GM12878 (cell line): ENCODE data around the gene POP5. TPM values are rescaled to one million over a fixed set of nuclear protein-coding genes. Genes with fewer than 3 reads are reported as not detected.
A peak's percentile ranks its signal among the peaks of the same experiment; 100 is the strongest.

Experiments used
- ATF7 ChIP-seq: fragments of 450-650 bp; IDR thresholded peaks from 2 replicates; pipeline ENCODE4 v1.6.1; 2016; ENCODE audit warnings: low read depth, mild to moderate bottlenecking
- BCL3 ChIP-seq: IDR thresholded peaks from 2 replicates; pipeline ENCODE4 v1.6.1; 2011; ENCODE audit warnings: borderline replicate concordance, low read depth, mild to moderate bottlenecking, moderate library complexity, low read length; ENCODE audit not compliant: insufficient read depth, poor library complexity, severe bottlenecking
- CHD1 ChIP-seq: IDR thresholded peaks from 2 replicates; pipeline ENCODE4 v1.6.1; 2012; ENCODE audit warnings: low read depth, low read length, improper control_type of control experiment
- CHD2 ChIP-seq: IDR thresholded peaks from 2 replicates; pipeline ENCODE4 v1.6.1; 2011; ENCODE audit warnings: low read depth, low read length, improper control_type of control experiment, borderline replicate concordance
- CUX1 ChIP-seq: IDR thresholded peaks from 2 replicates; pipeline ENCODE4 v1.6.1; 2012; ENCODE audit warnings: improper control_type of control experiment, low read depth, low read length; ENCODE audit not compliant: insufficient replicate concordance
- GATAD2B ChIP-seq: fragments of 450-650 bp; conservative IDR thresholded peaks from 2 replicates; pipeline ENCODE4 v1.6.1; 2017; ENCODE audit warnings: low read depth, mild to moderate bottlenecking, moderate library complexity
- HDAC2 ChIP-seq: fragments of 200-600 bp; sonication (generic); IDR thresholded peaks from 2 replicates; pipeline ENCODE4 v1.6.1; 2017
- KAT2A ChIP-seq: conservative IDR thresholded peaks from 2 replicates; pipeline ENCODE4 v1.6.1; 2011; ENCODE audit warnings: low read depth, low read length; ENCODE audit not compliant: control insufficient read depth
- MLLT1 ChIP-seq: fragments of 450-650 bp; IDR thresholded peaks from 2 replicates; pipeline ENCODE4 v1.6.1; 2016; ENCODE audit warnings: mild to moderate bottlenecking
- NFYA ChIP-seq: IDR thresholded peaks from 2 replicates; pipeline ENCODE4 v1.6.1; 2011; ENCODE audit warnings: low read depth, mild to moderate bottlenecking, low read length, improper control_type of control experiment, borderline replicate concordance
- POLR2AphosphoS5 ChIP-seq: IDR thresholded peaks from 2 replicates; pipeline ENCODE4 v1.6.1; 2011; ENCODE audit warnings: mild to moderate bottlenecking, low read length, inconsistent platforms
- RBBP5 ChIP-seq: fragments of 200-600 bp; sonication (generic); conservative IDR thresholded peaks from 2 replicates; pipeline ENCODE4 v1.6.1; 2016
- RUNX3 ChIP-seq: IDR thresholded peaks from 2 replicates; pipeline ENCODE4 v1.6.1; 2012; ENCODE audit warnings: low read length, inconsistent platforms
- SIN3A ChIP-seq: IDR thresholded peaks from 2 replicates; pipeline ENCODE4 v1.6.1; 2012; ENCODE audit warnings: low read depth, low read length, improper control_type of control experiment
- SMARCA5 ChIP-seq: fragments of 450-650 bp; IDR thresholded peaks from 2 replicates; pipeline ENCODE4 v1.6.1; 2017; ENCODE audit warnings: mild to moderate bottlenecking
- SREBF1 ChIP-seq: IDR thresholded peaks from 2 replicates; pipeline ENCODE4 v1.6.1; 2012; ENCODE audit warnings: mild to moderate bottlenecking, low read length
- STAT1 ChIP-seq: fragments of 450-650 bp; conservative IDR thresholded peaks from 2 replicates; pipeline ENCODE4 v1.6.1; 2014; ENCODE audit warnings: antibody characterized with exemption, mild to moderate bottlenecking
- USF2 ChIP-seq: IDR thresholded peaks from 2 replicates; pipeline ENCODE4 v1.6.1; 2011; ENCODE audit warnings: low read depth, low read length, improper control_type of control experiment, borderline replicate concordance
- ZZZ3 ChIP-seq: IDR thresholded peaks from 2 replicates; pipeline ENCODE4 v1.6.1; 2011; ENCODE audit warnings: low read depth; ENCODE audit not compliant: control insufficient read depth, insufficient read length
- polyA plus RNA-seq, 11 experiments: library from polyadenylated mRNA; depleted of rRNA in 4 of 11; unstranded in 6 of 11; stranded (reverse) in 5 of 11; fragments of >200 nt; fragmentation: Nextera tagmentation in 4 of 11; fragmentation: Illumina TruSeq in 1 of 11; extraction: Ambion mirVana in 4 of 11; extraction: Trizol in 1 of 11; gene quantifications; 1 replicate in 1 of 11; 2 replicates in 10 of 11; pipeline versions ENCODE4 v1.2.1 to v1.2.3, GENCODE V29; 2011 to 2016; ENCODE audit warnings: inconsistent platforms in 2 of 11, missing spikeins in 2 of 11, low read depth in 1 of 11
- total RNA-seq, 4 experiments: library from RNA; depleted of rRNA in 3 of 4; stranded (reverse); fragments of >200 nt in 3 of 4; fragmentation: Illumina TruSeq in 1 of 4; extraction: Trizol in 1 of 4; gene quantifications; 2 replicates each; pipeline versions ENCODE4 v1.2.1 to v1.2.3, GENCODE V29; 2013 to 2021

The POP5 gene
- total and polyA plus RNA-seq, 10 of the 15 experiments (the other 5 are each of a cell fraction or from before 2014, with no cell fraction given): 50.3 to 234 (median 83.7) TPM

GRCh38 chr12:120528861-120529525, 52.2 kb downstream of the POP5 start, which contains the start of gene COQ5 (continued):
- TF ChIP-seq CUX1 (no peak), ATF7 (peak; percentile 86), RUNX3 (no peak; the same call in 1 of the 2 replicates), KAT2A (no peak), GATAD2B (no peak), RBBP5 (0 out of 2 replicates have a peak, but pooled peaks have one; percentile 49), HDAC2 (0 out of 2 replicates have a peak, but pooled peaks have one; percentile 70), MLLT1 (peak; percentile 82), ZZZ3 (no peak), SREBF1 (no peak), STAT1 (peak; percentile 94; the same call in 1 of the 2 replicates), SMARCA5 (0 out of 2 replicates have a peak, but pooled peaks have one; percentile 30), CHD2 (no peak), NFYA (no peak), POLR2AphosphoS5 (peak; percentile 88), BCL3 (no peak), USF2 (no peak), SIN3A (no peak), CHD1 (no peak)
